K562 (cell line): ENCODE results near the gene GABPB2. TPM values are rescaled to one million over a fixed set of nuclear protein-coding genes. Genes with fewer than 3 reads are reported as not detected.
A peak's percentile ranks its signal among the peaks of the same experiment; 100 is the strongest.

Experiments used
- ATAC-seq: fragments of 200-7000 bp; cut with Tn5 transposase; 3 replicates; pipeline ENCODE4 v1.9.1; 2020; ENCODE audit warnings: moderate library complexity
- BruUV-seq: library from RNA; stranded (reverse); fragments of 400-500 nt; replicated peaks from 2 replicates; lab custom pipeline; 2021; lab: Mats Ljungman, UMichigan
- CTCF ChIA-PET: fragments of 300-600 bp; formaldehyde crosslinking; extraction: SDS; loops from one replicate; lab custom pipeline; 2021; ENCODE audit warnings: low intra/inter-chr PET ratio; lab: Yijun Ruan, JAX
- POLR2A ChIA-PET: fragments of 300-600, 350-650 bp; sonication (Branson Sonifier 250); formaldehyde crosslinking; extraction: SDS; loops from one replicate; lab custom pipeline; 2021; ENCODE audit warnings: antibody characterized with exemption, inconsistent platforms; lab: Yijun Ruan, JAX
- DNase-seq, 4 experiments: peaks; one replicate each; pipeline versions ENCODE4 v3.0.0 to v3.0.0-alpha.2; 2011 to 2018; ENCODE audit warnings: low spot score in 3 of 4, mixed read lengths in 3 of 4; ENCODE audit errors: extremely low read depth in 1 of 4
- FAIRE-seq: peaks from 2 replicates; lab custom pipeline; 2011; peaks lifted over from hg19 to GRCh38; lab: Jason Lieb, UNC
- H2AFZ ChIP-seq: 2 replicates; pipeline ENCODE4 v1.6.0; 2011; ENCODE audit warnings: low read depth, low read length, control low read depth, inconsistent platforms
- H3K27ac ChIP-seq: fragments of 200-600 bp; 3 replicates; pipeline ENCODE4 v1.8.0; 2011; ENCODE audit warnings: low read depth, mild to moderate bottlenecking, control low read depth, inconsistent platforms, low read length, moderate library complexity, mixed read lengths; ENCODE audit errors: extremely low read depth
- H3K27me3 ChIP-seq, 2 experiments: fragments of 300-600 bp in 1 of 2; 2 replicates in 1 of 2; 3 replicates in 1 of 2; pipeline versions ENCODE4 v1.6.0 to v1.8.0; 2011; ENCODE audit warnings: inconsistent platforms in 2 of 2, low read length in 2 of 2, mild to moderate bottlenecking in 1 of 2, mixed read lengths in 1 of 2, moderate library complexity in 1 of 2; ENCODE audit not compliant: control insufficient read depth in 2 of 2, insufficient read depth in 2 of 2
- H3K36me3 ChIP-seq: fragments of 300-600 bp; 3 replicates; pipeline ENCODE4 v1.8.0; 2011; ENCODE audit warnings: mild to moderate bottlenecking, low read length, inconsistent platforms; ENCODE audit not compliant: control insufficient read depth, insufficient read depth
- H3K4me1 ChIP-seq, 2 experiments: fragments of 200-600 bp in 1 of 2; replicated peaks in 1 of 2; 2 replicates in 1 of 2; 3 replicates in 1 of 2; pipeline versions ENCODE4 v1.5.1 to v1.8.0; 2011; ENCODE audit warnings: inconsistent platforms in 2 of 2, low read length in 2 of 2, mild to moderate bottlenecking in 1 of 2, mixed read lengths in 1 of 2, moderate library complexity in 1 of 2; ENCODE audit not compliant: control insufficient read depth in 2 of 2, insufficient read depth in 2 of 2
- H3K4me2 ChIP-seq: 2 replicates; pipeline ENCODE4 v1.6.1; 2011; ENCODE audit warnings: low read length, control low read depth, inconsistent platforms, mixed read lengths; ENCODE audit not compliant: insufficient read depth
- H3K4me3 ChIP-seq: fragments of 200-600 bp; sonication (generic), shearing (Covaris generic); 2 replicates; pipeline ENCODE4 v1.5.1; 2016; ENCODE audit warnings: control low read depth, inconsistent platforms
- H3K79me2 ChIP-seq: fragments of 200-600 bp; 3 replicates; pipeline ENCODE4 v1.8.0; 2011; ENCODE audit warnings: low read length, inconsistent platforms; ENCODE audit not compliant: control insufficient read depth, insufficient read depth
- H3K9ac ChIP-seq, 2 experiments: 2 replicates each; pipeline versions ENCODE4 v1.6.0 to v1.6.1; 2011; ENCODE audit warnings: low read depth in 2 of 2, low read length in 2 of 2, control low read depth in 1 of 2, inconsistent platforms in 1 of 2, mild to moderate bottlenecking in 1 of 2, mixed read lengths in 1 of 2; ENCODE audit not compliant: insufficient read depth in 1 of 2
- H3K9me1 ChIP-seq: one replicate; pipeline ENCODE4 v1.6.0; 2011; ENCODE audit warnings: inconsistent platforms, mild to moderate bottlenecking, low read length, moderate library complexity; ENCODE audit not compliant: control insufficient read depth, insufficient read depth
- H3K9me3 ChIP-seq: replicated peaks from 2 replicates; pipeline ENCODE4 v1.5.1; 2011; ENCODE audit warnings: low read depth, low read length, inconsistent platforms; ENCODE audit not compliant: control insufficient read depth, insufficient read depth
- H4K20me1 ChIP-seq: replicated peaks from 2 replicates; pipeline ENCODE4 v1.6.1; 2011; ENCODE audit warnings: low read length, inconsistent platforms, mixed read lengths; ENCODE audit not compliant: control insufficient read depth, insufficient read depth
- BCOR ChIP-seq: fragments of 450-650 bp; IDR thresholded peaks from 2 replicates; pipeline ENCODE4 v1.6.1; 2016
- CBFA2T3 ChIP-seq: fragments of 450-650 bp; IDR thresholded peaks from 2 replicates; pipeline ENCODE4 v1.6.1; 2017
- FOSL1 ChIP-seq: fragments of 200-800 bp; sonication (Bioruptor generic); conservative IDR thresholded peaks from 2 replicates; pipeline ENCODE4 v1.6.1; 2016; ENCODE audit warnings: missing genetic modification characterization, missing compliant biosample characterization
- JUND ChIP-seq, 2 experiments: IDR thresholded peaks; 2 replicates in 1 of 2; 3 replicates in 1 of 2; pipeline ENCODE4 v1.6.1; 2011; ENCODE audit warnings: borderline replicate concordance in 2 of 2, low read depth in 2 of 2, low read length in 2 of 2, improper control_type of control experiment in 1 of 2, missing biosample characterization in 1 of 2, missing genetic modification characterization in 1 of 2, missing genetic modification reagents in 1 of 2
- NELFE ChIP-seq: IDR thresholded peaks from 2 replicates; pipeline ENCODE4 v1.6.1; 2011; ENCODE audit warnings: mild to moderate bottlenecking; ENCODE audit not compliant: insufficient read depth, insufficient read length
- NFATC3 ChIP-seq: fragments of 450-650 bp; IDR thresholded peaks from 2 replicates; pipeline ENCODE4 v1.6.1; 2017; ENCODE audit warnings: mild to moderate bottlenecking
- SMARCB1 ChIP-seq: IDR thresholded peaks from 2 replicates; pipeline ENCODE4 v1.6.1; 2011; ENCODE audit warnings: improper control_type of control experiment, low read depth; ENCODE audit not compliant: insufficient read length
- SRSF1 ChIP-seq: fragments of 200-400 bp; formaldehyde crosslinking; IDR thresholded peaks from 2 replicates; pipeline ENCODE4 v1.6.1; 2017; ENCODE audit warnings: mild to moderate bottlenecking, low read depth, low read length, moderate library complexity
- TAF7 ChIP-seq: fragments of 450-650 bp; IDR thresholded peaks from 2 replicates; pipeline ENCODE4 v1.6.1; 2016; ENCODE audit warnings: missing genetic modification characterization, missing compliant biosample characterization
- ZNF232 ChIP-seq: sonication (generic); formaldehyde crosslinking; IDR thresholded peaks from 2 replicates; pipeline ENCODE4 v1.8.0; 2022; ENCODE audit warnings: mild to moderate bottlenecking, missing genetic modification reagents
- ZNF551 ChIP-seq: fragments of 250-450 bp; sonication (Bioruptor Pico); IDR thresholded peaks from 2 replicates; pipeline ENCODE4 v1.5.0; 2021; ENCODE audit warnings: mild to moderate bottlenecking, moderate library complexity
- WGBS: fragments of 100-300 bp; shearing (Covaris generic); methylation state at CpG from one replicate; pipeline ENCODE4 v1.1.6; 2016; ENCODE audit warnings: low coverage, mixed read lengths; ENCODE audit not compliant: insufficient coverage; ENCODE audit errors: missing lambda C conversion rate; 5-methylcytosine and 5-hydroxymethylcytosine counted together
- in situ Hi-C: fragments of 300-500 bp; cut with MboI; formaldehyde crosslinking; loops from 4 replicates; pipeline ENCODE4 v1.15.0; 2018; ENCODE audit warnings: inconsistent platforms, mixed read lengths
- intact Hi-C: fragments of 100-400 bp; cut with micrococcal nuclease; formaldehyde crosslinking; loops from 2 replicates; pipeline ENCODE4 v1.14.2; 2022
- polyA plus RNA-seq, 8 experiments: library from polyadenylated mRNA; depleted of rRNA in 4 of 8; stranded (reverse) in 5 of 8; unstranded in 3 of 8; fragments of >200 nt; fragmentation: Nextera tagmentation in 2 of 8; fragmentation: Illumina TruSeq in 1 of 8; extraction: Ambion mirVana in 2 of 8; extraction: Trizol in 1 of 8; gene quantifications; 2 replicates each; pipeline versions ENCODE4 v1.2.1 to v1.2.3, GENCODE V29; 2011 to 2014; ENCODE audit warnings: inconsistent platforms in 1 of 8, missing spikeins in 1 of 8
- total RNA-seq, 7 experiments: library from RNA; depleted of rRNA in 6 of 7; stranded (reverse); fragments of >200 nt in 6 of 7; fragmentation: Illumina TruSeq in 2 of 7; extraction: Trizol in 2 of 7; gene quantifications; 2 replicates each; pipeline versions ENCODE4 v1.2.1 to v1.2.3, GENCODE V29; 2011 to 2021; ENCODE audit warnings: low replicate concordance in 1 of 7
- TF ChIP-seq, protein P1 (sequence below): fragments of 250-450 bp; sonication (Bioruptor Pico); IDR thresholded peaks from 2 replicates; pipeline ENCODE4 v1.4.0; 2020
- TF ChIP-seq, protein P2 (sequence below), 2 experiments: fragments of 450-650 bp in 1 of 2; sonication (generic) in 1 of 2; formaldehyde crosslinking in 1 of 2; IDR thresholded peaks in 1 of 2; conservative IDR thresholded peaks in 1 of 2; 2 replicates each; pipeline versions ENCODE4 v1.6.1 to v1.8.1; 2016 to 2023; ENCODE audit warnings: mild to moderate bottlenecking in 2 of 2, moderate library complexity in 2 of 2, inconsistent platforms in 1 of 2, missing genetic modification reagents in 1 of 2

Gene GABPB2
- total and polyA plus RNA-seq, 9 of the 15 experiments (the other 6 are each of a cell fraction or from before 2014, with no cell fraction given) = 2.2 to 13.3 (median 6.1) TPM

DNA sequence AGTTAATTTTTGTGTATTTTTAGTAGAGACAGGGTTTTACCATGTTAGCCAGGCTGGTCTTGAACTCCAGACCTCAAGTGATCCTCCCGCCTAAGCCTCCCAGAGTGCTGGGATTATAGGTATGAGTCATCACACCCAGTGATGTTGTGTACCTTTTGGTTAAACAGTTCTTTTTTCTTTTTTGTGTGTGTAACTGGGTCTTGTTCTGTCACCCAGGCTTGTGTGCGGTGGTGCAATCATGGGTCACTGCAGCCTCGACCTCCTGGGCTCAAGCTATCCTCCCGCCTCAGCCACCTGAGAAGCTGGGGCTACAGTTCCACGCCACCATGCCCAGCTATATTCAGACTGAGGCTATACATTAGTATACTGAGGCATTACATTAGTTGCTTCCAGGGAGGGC is 37.8 kb downstream of the GABPB2 start:
- intact Hi-C loops = no loop called here
- FAIRE-seq = no peak
- no peak overlapping the region for H3K4me3 ChIP-seq

DNA sequence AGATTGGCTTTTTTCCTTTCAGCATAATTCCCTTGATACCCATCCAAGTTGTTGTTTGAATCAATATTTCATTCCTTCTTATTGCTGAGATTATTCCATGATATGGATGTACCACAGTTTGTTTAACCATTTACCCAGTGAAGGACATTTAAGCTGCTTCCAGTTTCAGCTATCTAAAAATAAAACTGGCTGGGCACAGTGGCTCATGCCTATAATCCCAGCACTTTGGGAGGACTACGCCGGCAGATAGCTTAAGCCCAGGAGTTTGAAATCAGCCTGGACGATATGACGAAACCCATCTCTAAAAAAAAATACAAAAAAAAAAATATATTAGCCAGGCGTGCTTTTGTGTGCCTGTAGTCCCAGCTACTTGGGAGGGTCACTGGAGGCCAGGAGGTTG is 43.3 kb downstream of the GABPB2 start:
- ChIA-PET POLR2A (no interaction called here), CTCF (interaction anchor here (1.0 kb wide), 1 partner anchor 14 kb away, joined by 3 read pairs; no protein-coding TSS in a partner anchor)
- H3K27me3 ChIP-seq = no peaks in the 10 kb centered on the region
- ATAC-seq = no peak
- no peaks in the 10 kb centered on the region for H3K79me2 ChIP-seq
- no TSS peak for BruUV-seq
- in situ Hi-C loops = no loop called here
- FAIRE-seq = no peak
- intact Hi-C loops = no loop called here
- H3K4me3 ChIP-seq = no peak overlapping the region
- H3K4me1 ChIP-seq = no peaks in the 10 kb centered on the region
- no peaks in the 10 kb centered on the region for H3K9me1 ChIP-seq
- H3K4me2 ChIP-seq = no peak overlapping the region
- no peak overlapping the region for H2AFZ ChIP-seq
- H3K9ac ChIP-seq = no peak overlapping the region
- DNase-seq = no peak
- 81% methylated on average over 5 of the region's 5 CpGs for WGBS
- no peak overlapping the region for H3K27ac ChIP-seq
- no peaks in the 10 kb centered on the region for H4K20me1 ChIP-seq
- H3K9me3 ChIP-seq = no peaks in the 10 kb centered on the region
- TF ChIP-seq SRSF1 (no peak), ZNF232 (CRISPR knock-in tag) (no peak), ZNF551 (CRISPR knock-in tag) (no peak), SMARCB1 (no peak), TAF7 (tag) (no peak), BCOR (no peak)
- TF ChIP-seq, protein P1, sequence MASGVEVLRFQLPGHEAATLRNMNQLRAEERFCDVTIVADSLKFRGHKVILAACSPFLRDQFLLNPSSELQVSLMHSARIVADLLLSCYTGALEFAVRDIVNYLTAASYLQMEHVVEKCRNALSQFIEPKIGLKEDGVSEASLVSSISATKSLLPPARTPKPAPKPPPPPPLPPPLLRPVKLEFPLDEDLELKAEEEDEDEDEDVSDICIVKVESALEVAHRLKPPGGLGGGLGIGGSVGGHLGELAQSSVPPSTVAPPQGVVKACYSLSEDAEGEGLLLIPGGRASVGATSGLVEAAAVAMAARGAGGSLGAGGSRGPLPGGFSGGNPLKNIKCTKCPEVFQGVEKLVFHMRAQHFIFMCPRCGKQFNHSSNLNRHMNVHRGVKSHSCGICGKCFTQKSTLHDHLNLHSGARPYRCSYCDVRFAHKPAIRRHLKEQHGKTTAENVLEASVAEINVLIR (CRISPR knock-in tag) = no peak
- no peaks in the 10 kb centered on the region for H3K36me3 ChIP-seq

More for the DNA sequence above, 37.8 kb downstream of the GABPB2 start:
- TF ChIP-seq JUND (IDR thresholded peaks at IDR 0.05; ENCODE audit: borderline replicate concordance, low read depth, low read length) (peak; percentile 59), JUND (tag; IDR thresholded peaks at IDR 0.05; ENCODE audit: borderline replicate concordance, low read depth, low read length) (peak; percentile 45; the same call in 1 of the 3 replicates), FOSL1 (tag) (peak; percentile 38), CBFA2T3 (no peak), NFATC3 (no peak), NELFE (no peak)
- TF ChIP-seq, protein P2, sequence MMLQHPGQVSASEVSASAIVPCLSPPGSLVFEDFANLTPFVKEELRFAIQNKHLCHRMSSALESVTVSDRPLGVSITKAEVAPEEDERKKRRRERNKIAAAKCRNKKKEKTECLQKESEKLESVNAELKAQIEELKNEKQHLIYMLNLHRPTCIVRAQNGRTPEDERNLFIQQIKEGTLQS (IDR thresholded peaks at IDR 0.05) = peak; percentile 84
- TF ChIP-seq, protein P2 (CRISPR knock-in tag; conservative IDR thresholded peaks at IDR 0.05) = no peak
- peak in 1 of 4 experiments; percentile 15 for DNase-seq
- in situ Hi-C loops = no loop called here
- peak; percentile 35; the same call in 1 of the 3 replicates for ATAC-seq
- H3K4me1 ChIP-seq = no peaks in the 10 kb centered on the region
- no peak overlapping the region for H3K27ac ChIP-seq
- no peak overlapping the region for H2AFZ ChIP-seq
- BruUV-seq = no TSS peak
- POLR2A ChIA-PET = interaction anchor here (2.3 kb wide), 1 partner anchor 12 kb away, joined by 8 read pairs; no protein-coding TSS in a partner anchor
- H3K36me3 ChIP-seq = no peaks in the 10 kb centered on the region
- CTCF ChIA-PET = no interaction called here
- H3K9ac ChIP-seq = no peak overlapping the region
- no peak overlapping the region for H3K4me2 ChIP-seq
- no peaks in the 10 kb centered on the region for H3K9me1 ChIP-seq
- 61% methylated on average over 5 of the region's 5 CpGs for WGBS
- no peaks in the 10 kb centered on the region for H3K9me3 ChIP-seq
- H3K79me2 ChIP-seq = no peaks in the 10 kb centered on the region
- no peaks in the 10 kb centered on the region for H4K20me1 ChIP-seq
- H3K27me3 ChIP-seq = no peaks in the 10 kb centered on the region
